Measurements from ENCODE around the gene TXNL4B.
"Not testable (repeated sequence)": the region's sequence is repeated elsewhere in the genome, so short reads cannot be mapped to it uniquely, and the experiment has no call there.

The TXNL4B gene

GRCh38 chr16:72092832-72093447 lies 480 bp downstream of the TXNL4B start:
- Histone ChIP-seq H3K27ac (ENCODE audit: low read length) (peak overlapping the region; percentile 33), H3K9me3 (ENCODE audit: control insufficient read depth, low read depth, low read length) (no peaks in the 10 kb centered on the region), H3K4me1 (ENCODE audit: control insufficient read depth, low read depth, low read length) (peaks cover 9% of the 10 kb centered on the region), H3K27me3 (ENCODE audit: control insufficient read depth, insufficient read depth, low read length) (no peaks in the 10 kb centered on the region), H3K4me3 (ENCODE audit: low read length) (peak overlapping the region; percentile 87), H3K36me3 (ENCODE audit: control insufficient read depth, low read depth, low read length) (peaks cover 39% of the 10 kb centered on the region), H3K9ac (ENCODE audit: low read length) (peak overlapping the region; percentile 82)

GRCh38 chr16:72091217-72091616 lies 2.2 kb downstream of the TXNL4B start:
- peaks cover 34% of the 10 kb centered on the region for H3K36me3 ChIP-seq (ENCODE audit: control insufficient read depth, low read depth, low read length)

DNA sequence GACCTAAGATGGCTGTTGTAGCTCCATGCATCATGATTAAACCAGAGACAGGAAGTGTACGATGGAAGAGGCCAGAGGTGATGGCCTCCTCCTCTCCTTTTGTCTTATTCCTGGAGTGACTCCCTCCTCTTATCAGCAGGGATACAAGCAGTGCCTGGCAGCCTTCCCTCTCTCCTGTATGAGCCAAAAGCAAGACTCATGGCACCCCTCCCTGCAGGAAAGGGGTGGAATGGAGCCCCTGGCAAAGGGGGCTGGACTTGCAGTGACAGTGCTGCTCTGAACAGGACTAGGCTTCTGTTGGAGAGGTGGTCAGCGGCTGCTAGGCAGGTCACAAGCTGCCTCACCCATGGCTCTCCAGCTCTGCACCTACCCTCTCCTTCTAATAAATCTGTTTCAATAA lies 8.4 kb downstream of the TXNL4B start:
- Histone ChIP-seq H3K4me3 (ENCODE audit: low read length) (no peak overlapping the region), H3K27me3 (ENCODE audit: control insufficient read depth, insufficient read depth, low read length) (no peaks in the 10 kb centered on the region), H3K9ac (ENCODE audit: low read length) (no peak overlapping the region), H3K36me3 (ENCODE audit: control insufficient read depth, low read depth, low read length) (peaks cover 30% of the 10 kb centered on the region), H3K27ac (ENCODE audit: low read length) (no peak overlapping the region), H3K4me1 (ENCODE audit: control insufficient read depth, low read depth, low read length) (no peaks in the 10 kb centered on the region), H3K9me3 (ENCODE audit: control insufficient read depth, low read depth, low read length) (no peaks in the 10 kb centered on the region)

More at GRCh38 chr16:72091217-72091616, 2.2 kb downstream of the TXNL4B start:
- Histone ChIP-seq H3K4me1 (ENCODE audit: control insufficient read depth, low read depth, low read length) (peaks cover 9% of the 10 kb centered on the region), H3K9me3 (ENCODE audit: control insufficient read depth, low read depth, low read length) (no peaks in the 10 kb centered on the region), H3K9ac (ENCODE audit: low read length) (no peak overlapping the region), H3K27ac (ENCODE audit: low read length) (no peak overlapping the region), H3K4me3 (ENCODE audit: low read length) (no peak overlapping the region), H3K27me3 (ENCODE audit: control insufficient read depth, insufficient read depth, low read length) (no peaks in the 10 kb centered on the region)

GRCh38 chr16:72084445-72084844 lies 9.0 kb downstream of the TXNL4B start:
- Histone ChIP-seq H3K4me1 (ENCODE audit: control insufficient read depth, low read depth, low read length) (no peaks in the 10 kb centered on the region), H3K4me3 (ENCODE audit: low read length) (no peak overlapping the region), H3K9ac (ENCODE audit: low read length) (no peak overlapping the region), H3K27ac (ENCODE audit: low read length) (no peak overlapping the region), H3K27me3 (ENCODE audit: control insufficient read depth, insufficient read depth, low read length) (no peaks in the 10 kb centered on the region), H3K36me3 (ENCODE audit: control insufficient read depth, low read depth, low read length) (peaks cover 24% of the 10 kb centered on the region), H3K9me3 (ENCODE audit: control insufficient read depth, low read depth, low read length) (no peaks in the 10 kb centered on the region)

GRCh38 chr16:72083778-72084404 lies 9.5 kb downstream of the TXNL4B start:
- no peak overlapping the region for H3K4me3 ChIP-seq (ENCODE audit: low read length)
- H3K9ac ChIP-seq (ENCODE audit: low read length), result no peak overlapping the region
- peaks cover 19% of the 10 kb centered on the region for H3K36me3 ChIP-seq (ENCODE audit: control insufficient read depth, low read depth, low read length)
- H3K27me3 ChIP-seq (ENCODE audit: control insufficient read depth, insufficient read depth, low read length), result no peaks in the 10 kb centered on the region
- no peaks in the 10 kb centered on the region for H3K4me1 ChIP-seq (ENCODE audit: control insufficient read depth, low read depth, low read length)
- H3K27ac ChIP-seq (ENCODE audit: low read length), result no peak overlapping the region
- no peaks in the 10 kb centered on the region for H3K9me3 ChIP-seq (ENCODE audit: control insufficient read depth, low read depth, low read length)

- not testable (repeated sequence) for H3K36me3 ChIP-seq (ENCODE audit: control insufficient read depth, low read depth, low read length); H3K4me1 ChIP-seq (ENCODE audit: control insufficient read depth, low read depth, low read length)
These were observed 16.3 kb downstream of the TXNL4B start for GRCh38 chr16:72076991-72077706.

DNA sequence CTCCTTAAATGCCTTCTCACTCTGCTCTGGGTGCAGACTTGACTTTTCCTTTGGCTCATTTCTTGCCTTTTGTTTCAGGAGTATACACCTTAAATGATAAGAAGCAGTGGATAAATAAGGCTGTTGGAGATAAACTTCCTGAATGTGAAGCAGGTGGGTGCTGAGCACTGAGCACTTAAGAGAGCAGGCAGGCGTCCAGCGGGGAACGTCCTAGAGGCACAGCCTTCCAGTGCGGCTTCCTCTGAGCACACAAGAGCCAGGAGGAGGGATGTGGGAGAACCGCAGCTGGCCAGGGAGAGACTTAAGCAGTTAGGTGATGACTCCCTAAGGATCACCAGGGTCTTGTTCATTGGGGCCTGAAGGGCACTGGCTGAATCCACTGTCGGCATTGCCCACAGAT lies 18.4 kb downstream of the TXNL4B start:
- not testable (repeated sequence) for H3K9ac ChIP-seq (ENCODE audit: low read length); H3K9me3 ChIP-seq (ENCODE audit: control insufficient read depth, low read depth, low read length); H3K27ac ChIP-seq (ENCODE audit: low read length); H3K4me1 ChIP-seq (ENCODE audit: control insufficient read depth, low read depth, low read length); H3K36me3 ChIP-seq (ENCODE audit: control insufficient read depth, low read depth, low read length); H3K4me3 ChIP-seq (ENCODE audit: low read length); H3K27me3 ChIP-seq (ENCODE audit: control insufficient read depth, insufficient read depth, low read length)

More at GRCh38 chr16:72076991-72077706, 16.3 kb downstream of the TXNL4B start:
- H3K27me3 ChIP-seq (ENCODE audit: control insufficient read depth, insufficient read depth, low read length); H3K9me3 ChIP-seq (ENCODE audit: control insufficient read depth, low read depth, low read length); H3K4me3 ChIP-seq (ENCODE audit: low read length); H3K27ac ChIP-seq (ENCODE audit: low read length); H3K9ac ChIP-seq (ENCODE audit: low read length): not testable (repeated sequence)

DNA sequence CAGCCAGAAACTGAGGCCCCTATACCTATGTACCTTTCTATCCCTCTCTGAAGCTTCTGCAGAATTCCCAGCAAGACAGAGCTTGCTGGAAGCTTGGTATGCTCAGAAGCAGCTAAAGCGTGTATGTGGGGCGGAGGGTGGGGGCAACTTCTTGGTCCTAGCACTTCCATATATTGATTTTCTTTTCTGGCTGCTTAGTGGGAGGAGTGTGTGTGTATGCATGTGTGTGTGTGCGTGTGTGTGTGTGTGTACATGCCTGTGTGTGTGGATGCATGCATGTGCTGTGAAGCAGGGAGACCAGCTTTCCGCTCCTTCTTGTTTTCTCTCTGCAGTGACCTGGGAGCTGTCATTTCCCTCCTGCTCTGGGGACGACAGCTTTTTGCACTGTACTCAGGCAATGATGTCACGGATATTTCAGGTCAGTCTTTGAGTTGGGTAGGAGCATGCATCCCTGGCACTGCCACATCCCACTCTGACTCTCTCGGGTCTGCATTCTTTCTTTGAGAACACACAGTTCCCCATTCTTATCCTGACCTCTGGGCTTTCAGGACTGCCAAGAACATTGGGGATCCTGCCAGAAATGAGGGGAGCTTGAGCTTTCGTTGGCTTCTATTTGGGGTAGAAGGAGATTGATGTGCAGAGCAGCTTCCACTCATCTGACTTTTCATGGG lies 19.7 kb downstream of the TXNL4B start:
- no peak overlapping the region for H3K27ac ChIP-seq (ENCODE audit: low read length)
- H3K4me1 ChIP-seq (ENCODE audit: control insufficient read depth, low read depth, low read length), result no peaks in the 10 kb centered on the region
- no peaks in the 10 kb centered on the region for H3K27me3 ChIP-seq (ENCODE audit: control insufficient read depth, insufficient read depth, low read length)
- no peak overlapping the region for H3K9ac ChIP-seq (ENCODE audit: low read length)
- H3K9me3 ChIP-seq (ENCODE audit: control insufficient read depth, low read depth, low read length), result no peaks in the 10 kb centered on the region
- H3K36me3 ChIP-seq (ENCODE audit: control insufficient read depth, low read depth, low read length), result no peaks in the 10 kb centered on the region
- H3K4me3 ChIP-seq (ENCODE audit: low read length), result no peak overlapping the region

- H3K36me3 ChIP-seq (ENCODE audit: control insufficient read depth, low read depth, low read length), result no peaks in the 10 kb centered on the region
- no peak overlapping the region for H3K9ac ChIP-seq (ENCODE audit: low read length)
- H3K27ac ChIP-seq (ENCODE audit: low read length), result no peak overlapping the region
These were observed 20.7 kb downstream of the TXNL4B start for GRCh38 chr16:72072514-72073342.

DNA sequence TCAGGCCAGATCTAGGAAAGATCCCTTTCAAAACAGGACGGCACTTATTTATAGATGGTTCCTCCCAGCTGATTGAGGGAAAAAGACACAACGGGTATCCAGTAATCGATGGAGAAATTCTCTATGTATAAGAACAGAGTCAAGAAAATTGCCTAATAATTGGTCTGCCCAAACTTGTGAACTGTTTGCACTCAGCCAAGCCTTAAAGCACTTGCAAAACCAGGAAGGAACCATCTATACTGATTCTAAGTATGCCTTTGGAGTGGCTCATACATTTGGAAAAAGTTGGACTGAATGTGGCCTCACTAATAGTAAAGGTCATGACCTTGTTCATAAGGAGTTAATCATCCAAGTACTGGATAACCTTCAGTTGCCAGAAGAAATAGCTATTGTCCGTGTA lies 24.5 kb downstream of the TXNL4B start:
- Histone ChIP-seq H3K36me3 (ENCODE audit: control insufficient read depth, low read depth, low read length) (no peaks in the 10 kb centered on the region), H3K9me3 (ENCODE audit: control insufficient read depth, low read depth, low read length) (no peaks in the 10 kb centered on the region), H3K27ac (ENCODE audit: low read length) (no peak overlapping the region), H3K9ac (ENCODE audit: low read length) (no peak overlapping the region), H3K4me3 (ENCODE audit: low read length) (no peak overlapping the region), H3K27me3 (ENCODE audit: control insufficient read depth, insufficient read depth, low read length) (no peaks in the 10 kb centered on the region), H3K4me1 (ENCODE audit: control insufficient read depth, low read depth, low read length) (no peaks in the 10 kb centered on the region)

More at GRCh38 chr16:72072514-72073342, 20.7 kb downstream of the TXNL4B start:
- Histone ChIP-seq H3K4me1 (ENCODE audit: control insufficient read depth, low read depth, low read length) (no peaks in the 10 kb centered on the region), H3K4me3 (ENCODE audit: low read length) (no peak overlapping the region), H3K9me3 (ENCODE audit: control insufficient read depth, low read depth, low read length) (no peaks in the 10 kb centered on the region), H3K27me3 (ENCODE audit: control insufficient read depth, insufficient read depth, low read length) (no peaks in the 10 kb centered on the region)

DNA sequence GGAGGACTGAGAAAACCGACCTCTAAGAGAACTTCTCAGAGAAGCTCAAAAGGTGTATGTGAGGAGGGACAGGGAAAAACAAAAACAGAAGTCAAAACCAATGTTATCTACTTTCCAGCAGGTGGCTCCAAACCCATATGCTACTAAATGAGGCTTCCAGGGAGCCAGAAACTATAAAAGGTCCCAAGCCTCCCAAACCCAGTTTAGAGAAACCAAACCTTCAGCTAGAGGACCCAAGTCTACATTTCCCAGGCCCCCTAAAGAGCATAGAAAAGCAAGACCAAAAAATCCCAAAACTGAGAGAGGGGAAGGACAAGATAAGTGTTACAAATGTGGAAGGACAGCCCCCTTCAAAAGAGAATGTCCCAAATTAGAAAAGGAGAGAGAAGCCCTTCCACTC lies 26.7 kb downstream of the TXNL4B start:
- Histone ChIP-seq H3K9me3 (ENCODE audit: control insufficient read depth, low read depth, low read length) (no peaks in the 10 kb centered on the region), H3K36me3 (ENCODE audit: control insufficient read depth, low read depth, low read length) (no peaks in the 10 kb centered on the region), H3K27me3 (ENCODE audit: control insufficient read depth, insufficient read depth, low read length) (no peaks in the 10 kb centered on the region), H3K27ac (ENCODE audit: low read length) (no peak overlapping the region), H3K4me1 (ENCODE audit: control insufficient read depth, low read depth, low read length) (no peaks in the 10 kb centered on the region), H3K9ac (ENCODE audit: low read length) (no peak overlapping the region), H3K4me3 (ENCODE audit: low read length) (no peak overlapping the region)
